ENCODE data around the gene SLC25A4.
A peak's percentile ranks its signal among the peaks of the same experiment; 100 is the strongest.
"Not testable (repeated sequence)": the region's sequence is repeated elsewhere in the genome, so short reads cannot be mapped to it uniquely, and the experiment has no call there.

The SLC25A4 gene

GRCh38 chr4:185142912-185143600 lies at the start of gene SLC25A4:
Gene SLC25A4 (plus strand): TSS chr4:185143266. CDS start chr4:185143373, 107 bp downstream.
- peak; percentile 16 to 95 (median 86) for DNase-seq

- no peak for DNase-seq
These were observed 49.5 kb upstream of the SLC25A4 start for GRCh38 chr4:185093603-185094002.

- peak in 9 of 56 donors; percentile 1 to 44 (median 10) for DNase-seq
These were observed 46.9 kb upstream of the SLC25A4 start for GRCh38 chr4:185096032-185096653.

GRCh38 chr4:185098474-185098873 lies 44.6 kb upstream of the SLC25A4 start:
- no peak for DNase-seq

- DNase-seq, result no peak
These were observed 43.9 kb upstream of the SLC25A4 start for GRCh38 chr4:185099024-185099682.

- DNase-seq, result no peak
These were observed 43.1 kb upstream of the SLC25A4 start for GRCh38 chr4:185099940-185100339.

DNA sequence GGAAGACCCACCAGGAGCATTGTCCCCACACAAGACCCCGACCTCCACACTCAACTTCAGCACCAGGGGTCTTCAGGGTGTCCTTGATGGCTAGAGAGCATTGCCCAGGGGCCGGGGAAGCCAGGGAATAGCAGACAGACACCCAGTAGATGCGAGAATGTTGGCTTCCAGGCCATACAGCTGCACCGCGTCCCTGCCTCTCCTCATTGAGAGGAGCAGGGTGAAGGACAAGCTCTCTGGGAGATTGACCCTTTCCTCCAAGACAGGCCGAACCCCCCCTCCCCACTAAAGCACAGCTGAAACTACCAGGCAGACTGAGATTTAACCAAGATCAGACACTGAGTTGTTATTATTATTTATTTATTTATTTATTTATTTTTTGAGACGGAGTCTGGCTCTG lies 42.6 kb upstream of the SLC25A4 start:
- DNase-seq, result no peak

DNA sequence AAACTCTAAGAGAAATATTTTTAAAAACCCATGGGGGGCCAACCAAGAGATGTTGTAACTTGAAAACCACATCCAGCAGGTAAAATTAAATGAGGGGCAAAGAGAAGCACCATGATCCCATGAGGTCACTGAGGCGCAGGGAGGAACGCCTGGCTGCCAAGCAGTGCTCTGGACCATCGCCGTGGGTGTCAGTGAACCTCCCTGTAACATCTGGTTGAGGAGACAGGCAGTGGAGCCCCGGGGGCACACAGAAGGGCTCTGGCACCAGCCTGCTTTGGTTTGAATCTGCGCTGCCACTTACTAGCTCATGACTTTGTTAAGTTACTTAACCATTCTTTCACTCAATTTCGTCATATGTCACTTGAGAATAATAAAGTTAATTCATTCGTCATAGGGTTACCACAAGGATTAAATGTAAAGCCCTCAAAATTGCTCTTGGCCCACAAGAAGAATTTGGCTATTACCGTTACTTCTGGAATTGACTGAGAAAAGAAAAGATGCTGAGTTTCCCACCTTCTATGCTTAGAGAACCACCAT lies 41.6 kb upstream of the SLC25A4 start:
- DNase-seq, result no peak

GRCh38 chr4:185104733-185105132 lies 38.3 kb upstream of the SLC25A4 start:
- DNase-seq, result no peak

DNA sequence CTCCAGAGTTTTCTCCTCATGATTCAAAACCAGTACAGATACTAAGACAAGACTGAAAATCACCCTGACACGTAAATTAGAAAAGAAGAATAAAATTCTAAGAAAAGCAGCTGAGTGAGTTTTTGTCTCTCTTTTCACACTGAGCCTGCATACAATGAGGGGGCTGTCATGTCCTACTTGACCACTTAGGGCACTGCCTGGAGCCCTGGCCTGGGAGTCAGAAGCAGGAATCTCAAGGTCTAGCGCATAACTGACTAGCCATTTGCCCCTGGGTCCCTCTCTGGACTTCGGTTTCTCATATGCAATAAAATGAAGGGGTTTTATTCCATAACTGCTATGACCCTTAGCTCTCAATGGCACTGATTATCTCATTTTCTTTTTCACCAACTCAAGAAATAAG lies 36.7 kb upstream of the SLC25A4 start:
- DNase-seq, result no peak

DNA sequence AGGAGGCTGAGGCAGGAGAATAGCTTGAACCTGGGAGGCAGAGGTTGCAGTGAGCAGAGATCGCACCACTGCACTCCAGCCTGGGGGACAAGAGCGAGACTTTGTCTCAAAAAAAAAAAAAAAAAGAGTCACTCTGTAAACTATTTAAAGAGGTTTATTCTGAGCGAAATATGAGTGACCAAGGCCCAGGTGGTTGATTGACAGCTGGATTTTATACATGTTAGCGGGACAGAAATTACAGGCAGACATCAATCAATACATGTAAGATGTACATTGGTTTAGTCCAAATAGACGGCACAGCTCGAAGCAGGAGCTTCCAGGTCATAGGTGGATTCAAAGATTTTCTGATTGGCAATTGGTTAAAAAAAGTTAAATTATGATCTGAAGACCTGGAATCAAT lies 35.5 kb upstream of the SLC25A4 start:
- not testable (repeated sequence) for DNase-seq

- no peak for DNase-seq
These were observed 34.9 kb upstream of the SLC25A4 start for GRCh38 chr4:185108185-185108584.

GRCh38 chr4:185108669-185109068 lies 34.4 kb upstream of the SLC25A4 start:
- no peak for DNase-seq

DNA sequence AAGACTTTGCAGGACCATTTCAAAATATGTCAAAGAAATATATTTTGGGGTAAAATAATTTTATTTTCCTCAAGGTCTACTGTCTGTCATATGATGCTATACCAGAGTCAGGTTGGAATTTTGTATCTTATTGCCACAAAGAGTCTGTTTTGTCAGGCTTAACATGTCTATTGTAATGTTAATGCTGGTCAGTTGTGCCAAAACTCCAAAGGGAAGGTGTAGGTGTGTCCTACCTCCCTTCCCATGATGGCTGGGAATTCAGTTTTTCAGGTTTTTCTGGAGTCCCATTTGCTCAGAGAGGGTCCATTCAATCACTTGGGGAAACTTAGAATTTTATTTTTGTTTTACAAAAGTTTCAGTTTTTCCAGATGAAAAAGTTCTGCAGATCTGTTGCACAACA lies 33.3 kb upstream of the SLC25A4 start:
- no peak for DNase-seq

GRCh38 chr4:185110375-185110823 lies 32.7 kb upstream of the SLC25A4 start:
- DNase-seq, result peak in 4 of 56 donors; percentile 3 to 29 (median 14)

GRCh38 chr4:185112104-185112503 lies 31.0 kb upstream of the SLC25A4 start:
- no peak for DNase-seq

GRCh38 chr4:185113340-185113739 lies 29.7 kb upstream of the SLC25A4 start:
- no peak for DNase-seq

GRCh38 chr4:185115827-185116232 lies 27.2 kb upstream of the SLC25A4 start:
- no peak for DNase-seq

DNA sequence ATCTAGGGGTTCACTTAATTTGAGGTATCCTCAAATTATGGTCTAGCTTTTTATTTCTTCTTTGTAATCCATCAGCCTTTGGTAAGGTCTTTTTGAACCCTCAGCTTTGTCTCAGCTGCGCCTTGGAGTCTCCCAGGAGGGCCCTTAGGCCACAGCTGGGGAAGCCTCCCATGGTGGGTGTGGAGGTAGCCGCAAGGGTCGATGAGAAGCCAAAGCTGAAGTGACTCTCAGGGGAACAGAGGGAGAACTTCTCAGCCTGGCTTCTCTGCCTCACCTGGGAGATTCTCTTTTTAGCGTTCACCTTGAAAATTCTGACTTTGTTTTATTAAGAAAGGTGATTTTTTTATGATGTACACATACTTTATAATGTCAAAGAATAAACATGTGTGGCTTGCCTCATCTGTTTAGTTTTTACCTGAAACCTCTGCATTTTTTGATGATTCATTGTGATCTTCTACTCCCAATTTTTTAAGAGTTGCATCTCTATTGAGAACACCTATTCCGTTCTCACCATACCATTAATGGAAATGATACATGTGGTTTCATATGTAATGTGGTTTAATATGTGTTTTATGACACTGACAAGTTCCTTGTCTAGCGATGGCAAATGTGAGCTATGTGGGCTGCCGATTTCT lies 25.6 kb upstream of the SLC25A4 start:
- DNase-seq, result no peak

- DNase-seq, result no peak
These were observed 24.2 kb upstream of the SLC25A4 start for GRCh38 chr4:185118876-185119275.

DNA sequence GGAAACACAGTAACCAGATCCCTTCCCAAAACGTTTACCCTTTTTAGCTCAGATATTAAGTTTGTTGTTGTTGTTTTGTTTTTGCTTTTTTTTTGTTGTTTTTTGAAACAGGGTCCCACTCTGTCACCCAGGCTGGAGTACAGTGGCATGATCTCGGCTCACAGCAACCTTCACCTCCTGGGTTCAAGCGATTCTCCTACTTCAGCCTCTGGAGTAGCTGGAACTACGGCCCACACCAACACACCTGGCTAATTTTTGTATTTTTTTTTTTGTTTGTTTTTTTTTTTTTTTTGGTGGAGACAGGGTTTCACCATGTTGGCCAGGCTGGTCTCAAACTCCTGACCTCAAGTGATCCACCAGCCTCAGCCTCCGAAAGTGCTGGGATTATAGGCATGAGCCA lies 23.6 kb upstream of the SLC25A4 start:
- not testable (repeated sequence) for DNase-seq

Data from nucleus accumbens (tissue), 56 donors.